GM21447 (cell line): Measurements from ENCODE around the gene PKMYT1.
"Not testable (repeated sequence)": the region's sequence is repeated elsewhere in the genome, so short reads cannot be mapped to it uniquely, and the experiment has no call there.

ENCODE experiments used
- ATAC-seq: cut with Tn5 transposase; IDR thresholded peaks from one replicate; pipeline ENCODE4 v1.9.1; 2021; ENCODE audit not compliant: unreplicated experiment

The PKMYT1 gene

GRCh38 chr16:2962334-2963073, 17.7 kb downstream of the PKMYT1 start:
- no peak for ATAC-seq

GRCh38 chr16:2960183-2961010, 19.8 kb downstream of the PKMYT1 start:
- no peak for ATAC-seq

- no peak for ATAC-seq
Observed at GRCh38 chr16:2959206-2959605, 21.0 kb downstream of the PKMYT1 start.

GRCh38 chr16:2956579-2956956, 23.7 kb downstream of the PKMYT1 start:
- no peak for ATAC-seq

- no peak for ATAC-seq
Observed at GRCh38 chr16:2955779-2956578, 24.3 kb downstream of the PKMYT1 start.

- no peak for ATAC-seq
Observed at GRCh38 chr16:2955438-2955778, 24.8 kb downstream of the PKMYT1 start.

- no peak for ATAC-seq
Observed at GRCh38 chr16:2954656-2955381, 25.4 kb downstream of the PKMYT1 start.

- ATAC-seq = no peak
Observed at GRCh38 chr16:2953706-2954627, 26.3 kb downstream of the PKMYT1 start.

- no peak for ATAC-seq
Observed at GRCh38 chr16:2952679-2953078, 27.6 kb downstream of the PKMYT1 start.

- no peak for ATAC-seq
Observed at GRCh38 chr16:2950773-2951172, 29.5 kb downstream of the PKMYT1 start.

- ATAC-seq = no peak
Observed at GRCh38 chr16:2950353-2950724, 29.9 kb downstream of the PKMYT1 start.

GRCh38 chr16:2949705-2950352, 30.4 kb downstream of the PKMYT1 start:
- no peak for ATAC-seq

- no peak for ATAC-seq
Observed at GRCh38 chr16:2948807-2949704, 31.2 kb downstream of the PKMYT1 start.

GRCh38 chr16:2946649-2947048, 33.6 kb downstream of the PKMYT1 start:
- no peak for ATAC-seq

GRCh38 chr16:2943716-2944115, 36.5 kb downstream of the PKMYT1 start:
- ATAC-seq = not testable (repeated sequence)

- ATAC-seq = no peak
Observed at GRCh38 chr16:2942045-2942444, 38.2 kb downstream of the PKMYT1 start.

- no peak for ATAC-seq
Observed at GRCh38 chr16:2939968-2940367, 40.3 kb downstream of the PKMYT1 start.

- no peak for ATAC-seq
Observed at GRCh38 chr16:2938206-2938605, 42.0 kb downstream of the PKMYT1 start.
